GM18867 (cell line): Measurements from ENCODE around the gene TRIM13.
"Not testable (repeated sequence)": the region's sequence is repeated elsewhere in the genome, so short reads cannot be mapped to it uniquely, and the experiment has no call there.

ENCODE experiments used
- ATAC-seq: cut with Tn5 transposase; IDR thresholded peaks from one replicate; pipeline ENCODE4 v1.9.1; 2021; ENCODE audit warnings: mild to moderate bottlenecking, moderate library complexity; ENCODE audit not compliant: unreplicated experiment

Gene TRIM13, protein sequence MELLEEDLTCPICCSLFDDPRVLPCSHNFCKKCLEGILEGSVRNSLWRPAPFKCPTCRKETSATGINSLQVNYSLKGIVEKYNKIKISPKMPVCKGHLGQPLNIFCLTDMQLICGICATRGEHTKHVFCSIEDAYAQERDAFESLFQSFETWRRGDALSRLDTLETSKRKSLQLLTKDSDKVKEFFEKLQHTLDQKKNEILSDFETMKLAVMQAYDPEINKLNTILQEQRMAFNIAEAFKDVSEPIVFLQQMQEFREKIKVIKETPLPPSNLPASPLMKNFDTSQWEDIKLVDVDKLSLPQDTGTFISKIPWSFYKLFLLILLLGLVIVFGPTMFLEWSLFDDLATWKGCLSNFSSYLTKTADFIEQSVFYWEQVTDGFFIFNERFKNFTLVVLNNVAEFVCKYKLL

DNA sequence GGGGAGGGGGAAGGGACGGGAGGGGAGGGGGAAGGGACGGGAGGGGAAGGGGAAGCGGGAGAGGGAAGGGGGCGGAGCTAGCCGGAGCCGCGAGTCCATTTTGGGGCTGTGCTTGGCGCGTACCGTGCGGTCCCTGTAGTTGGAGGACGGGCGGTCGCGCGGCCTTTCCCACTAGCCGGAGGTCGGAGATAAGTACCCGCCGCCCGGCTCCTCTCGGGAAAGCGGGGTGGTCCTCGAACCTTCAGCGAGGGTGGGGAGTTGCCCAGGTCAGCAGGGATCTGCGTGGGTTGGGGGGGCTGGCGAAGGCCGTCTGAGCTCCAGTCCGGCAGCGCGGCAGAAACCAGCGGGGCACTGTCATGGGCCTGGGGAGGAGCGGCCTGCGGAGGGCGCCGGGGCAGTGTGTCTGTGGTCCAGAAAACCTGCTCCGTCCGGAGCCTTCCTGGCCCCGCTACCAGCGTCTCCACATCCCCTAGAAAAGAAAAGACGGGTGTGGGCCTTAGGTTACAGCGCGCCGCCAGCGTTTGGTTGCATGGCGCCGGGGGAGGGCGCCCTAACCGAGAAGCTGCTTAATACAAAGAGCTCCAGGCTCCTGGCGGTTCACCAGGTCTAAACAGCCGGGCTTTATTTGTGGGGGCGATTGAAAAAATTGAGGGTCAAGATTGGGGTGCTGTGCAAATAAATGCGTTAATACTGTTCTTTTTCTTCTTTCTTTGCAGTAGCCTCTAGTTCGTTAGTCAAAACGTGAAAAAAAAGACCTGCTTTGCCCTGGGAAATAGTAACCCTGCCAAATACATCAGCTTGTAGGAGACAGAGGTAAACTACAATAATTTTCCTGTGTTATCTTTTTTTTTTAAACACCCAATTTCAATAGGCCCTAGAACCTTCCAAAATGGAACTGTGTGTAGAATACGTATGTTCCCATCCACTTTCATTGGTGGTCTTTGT is at the start of gene TRIM13:
Gene TRIM13 (plus strand): TSS at position 92 of the 945 bp plus-strand sequence. CDS start 14,899 bp downstream, outside the sequence.
- ATAC-seq: peak; percentile 80

DNA sequence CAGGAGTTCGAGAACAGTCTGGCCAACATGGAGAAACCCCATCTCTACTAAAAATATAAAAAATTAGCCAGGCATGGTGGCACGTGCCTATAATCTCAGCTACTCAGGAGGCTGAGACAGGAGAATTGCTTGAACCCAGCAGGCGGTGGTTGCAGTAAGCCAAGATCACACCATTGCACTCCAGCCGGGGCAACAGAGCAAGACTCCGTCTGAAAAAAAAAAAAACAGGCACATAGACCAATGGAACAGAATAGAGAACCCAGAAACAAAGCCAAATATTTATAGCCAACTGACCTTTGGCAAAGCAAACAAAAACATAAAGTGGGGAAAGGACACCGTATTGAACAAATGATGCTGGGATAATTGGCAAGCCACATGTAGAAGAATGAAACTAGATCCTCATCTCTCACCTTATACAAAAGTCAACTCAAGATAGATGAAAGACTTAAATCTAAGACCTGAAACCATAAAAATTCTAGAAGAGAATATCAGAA is 48.0 kb upstream of the TRIM13 start:
- not testable (repeated sequence) for ATAC-seq

GRCh38 chr13:49951754-49952535 is 44.9 kb upstream of the TRIM13 start:
- ATAC-seq: no peak

- no peak for ATAC-seq
Observed at GRCh38 chr13:49953560-49953959, 43.3 kb upstream of the TRIM13 start.

DNA sequence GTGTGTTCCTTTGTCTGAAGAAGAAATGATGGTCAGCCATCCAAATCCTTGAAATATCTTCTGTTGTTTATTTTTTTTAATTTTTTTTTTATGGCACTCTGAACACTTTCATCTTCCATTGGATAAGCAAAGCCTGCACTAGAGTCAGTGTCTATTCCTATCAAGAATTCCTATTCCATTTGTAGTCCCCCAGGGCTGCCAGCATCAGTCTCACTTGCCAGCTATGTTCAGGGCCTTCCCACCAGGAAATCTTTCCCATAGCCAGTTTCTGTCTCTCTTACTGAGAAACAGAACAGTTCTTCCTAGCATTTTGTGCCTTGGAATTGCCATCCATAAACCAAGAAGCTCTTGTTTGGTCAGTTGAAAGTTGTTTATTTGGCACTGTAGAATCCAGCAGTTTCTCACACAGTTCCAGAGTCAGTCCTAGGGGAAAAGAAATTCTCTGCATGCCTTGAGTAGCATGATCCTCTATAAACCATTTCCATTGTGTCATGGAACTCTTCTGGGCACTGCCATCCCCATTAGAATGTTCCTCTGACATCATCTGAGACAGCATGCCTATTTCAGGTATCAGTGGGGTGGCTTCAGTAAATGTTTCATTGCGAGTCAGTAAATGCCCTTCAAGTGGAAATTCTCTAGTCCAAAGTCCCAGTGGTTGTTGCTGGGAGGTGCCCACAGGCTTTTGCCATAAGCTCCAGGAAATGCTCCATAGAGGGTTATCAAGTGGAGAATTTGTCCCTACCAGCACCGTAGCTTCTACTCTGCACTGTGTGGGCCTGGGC is 42.0 kb upstream of the TRIM13 start:
- no peak for ATAC-seq

DNA sequence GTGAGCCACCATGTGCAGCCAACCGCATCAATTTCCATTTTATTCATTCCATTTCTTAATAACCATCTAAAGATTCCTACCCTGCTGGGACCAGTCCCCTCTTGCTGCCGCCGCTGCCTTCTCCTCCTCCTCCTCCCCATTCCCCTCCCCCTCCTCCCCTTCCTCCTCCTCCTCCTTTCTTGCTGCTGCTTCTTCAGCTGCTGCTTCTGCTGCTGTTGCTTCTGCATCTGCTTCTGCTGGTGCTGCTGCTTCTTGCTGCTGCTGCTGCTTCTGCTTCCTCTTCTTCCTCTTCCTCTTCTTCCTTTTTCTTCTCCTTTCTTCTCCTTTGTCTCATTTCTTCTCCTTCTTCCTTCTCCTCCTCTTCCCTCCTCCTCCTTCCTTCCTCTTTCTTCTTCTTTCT is 40.7 kb upstream of the TRIM13 start:
- ATAC-seq: no peak

DNA sequence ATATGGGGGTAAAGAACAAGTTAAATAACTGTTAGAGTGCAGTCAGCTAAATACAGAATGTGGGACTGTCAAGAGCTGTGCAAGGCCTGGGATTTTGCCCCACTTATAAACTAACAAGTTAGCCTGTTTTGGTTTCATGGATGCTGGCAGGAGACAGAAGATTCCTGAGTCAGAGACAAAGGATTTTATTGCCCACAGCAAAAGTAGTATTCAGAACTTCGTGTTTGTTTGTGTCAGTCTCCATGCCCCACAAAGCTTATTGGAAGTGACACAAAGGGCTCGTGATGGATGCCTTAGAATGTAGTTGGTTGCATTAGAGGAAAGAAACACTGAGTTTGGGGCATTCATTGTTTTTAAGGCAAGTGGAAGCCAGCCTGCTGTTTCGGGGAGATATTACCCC is 38.5 kb upstream of the TRIM13 start:
- ATAC-seq: no peak

DNA sequence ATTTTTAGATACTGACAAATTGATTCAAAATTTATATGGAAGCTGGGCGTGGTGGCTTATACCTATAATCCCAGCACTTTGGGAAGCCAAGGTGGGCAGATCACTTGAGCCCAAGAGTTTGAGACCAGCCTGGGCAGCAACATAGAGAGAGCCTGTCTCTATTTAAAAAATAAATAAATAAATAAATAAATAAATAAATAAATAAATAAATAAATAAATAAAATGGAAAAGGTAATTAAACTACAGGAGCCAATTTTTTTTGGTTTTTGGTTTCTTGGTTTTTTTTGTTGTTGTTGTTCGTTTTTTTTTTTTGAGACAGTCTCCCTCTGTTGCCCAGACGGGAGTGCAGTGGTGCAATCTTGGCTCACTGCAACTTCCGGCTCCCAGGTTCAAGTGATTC is 29.4 kb upstream of the TRIM13 start:
- ATAC-seq: no peak

DNA sequence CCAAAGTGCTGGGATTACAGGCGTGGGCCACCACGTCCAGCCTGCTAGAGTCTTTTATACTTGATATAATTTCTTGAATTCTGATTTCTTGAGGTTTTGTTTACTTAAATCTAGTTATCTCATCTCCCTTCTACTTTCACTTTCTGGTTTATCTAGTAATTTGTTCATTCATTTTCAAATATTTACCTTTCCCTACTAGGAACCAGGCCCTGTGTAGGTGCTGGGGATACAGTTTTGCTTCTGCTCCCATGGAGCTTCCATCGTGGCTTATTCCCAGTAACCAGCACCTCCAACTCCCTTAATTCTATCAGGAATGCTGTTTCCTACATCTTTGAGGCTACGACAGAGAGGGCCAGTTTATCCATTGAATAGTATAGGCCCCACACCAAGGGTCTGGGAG is 24.1 kb upstream of the TRIM13 start:
- ATAC-seq: no peak

GRCh38 chr13:49975826-49976225 is 21.0 kb upstream of the TRIM13 start:
- ATAC-seq: no peak

GRCh38 chr13:49976314-49977258 is 20.3 kb upstream of the TRIM13 start:
- ATAC-seq: peak; percentile 60

DNA sequence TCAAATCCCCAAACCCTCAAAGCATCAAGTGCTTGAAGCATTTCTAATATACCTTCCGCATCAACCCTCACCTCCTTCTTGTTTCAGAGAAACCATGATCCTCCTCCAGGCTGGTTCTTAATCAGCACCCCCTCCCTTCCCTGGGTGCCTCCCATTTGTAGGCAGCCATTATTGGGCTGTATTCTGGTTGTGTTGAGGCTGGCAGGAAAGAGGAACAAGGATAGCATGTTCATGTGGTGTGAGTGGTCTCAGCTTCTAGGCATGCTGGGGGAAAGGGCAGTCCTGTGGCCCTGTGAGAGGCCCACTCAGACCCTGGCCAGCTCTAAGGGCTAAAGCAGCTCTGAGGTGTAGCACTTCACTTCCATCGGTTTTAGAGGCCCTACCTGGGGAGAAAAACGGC is 18.9 kb upstream of the TRIM13 start:
- no peak for ATAC-seq

DNA sequence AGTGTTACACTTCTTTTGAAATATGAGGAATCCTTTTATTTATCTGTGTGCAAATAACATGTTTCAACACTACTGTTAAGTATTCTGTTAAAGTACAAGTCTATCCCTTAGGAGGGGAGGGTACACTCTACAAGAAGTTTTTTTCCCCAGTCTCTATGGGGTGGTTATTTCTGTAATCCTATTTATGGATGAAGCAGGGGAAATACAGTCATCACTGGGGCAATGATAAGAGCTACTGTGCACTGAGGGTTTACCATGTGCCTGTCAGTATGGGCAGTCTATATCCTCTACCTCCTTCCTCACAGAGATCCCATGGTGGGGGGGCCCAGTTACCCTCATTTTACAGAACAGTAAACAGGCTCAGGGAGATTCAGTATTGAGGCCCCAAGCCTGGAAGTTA is 16.6 kb upstream of the TRIM13 start:
- no peak for ATAC-seq

GRCh38 chr13:49985129-49985528 is 11.7 kb upstream of the TRIM13 start:
- ATAC-seq: no peak

DNA sequence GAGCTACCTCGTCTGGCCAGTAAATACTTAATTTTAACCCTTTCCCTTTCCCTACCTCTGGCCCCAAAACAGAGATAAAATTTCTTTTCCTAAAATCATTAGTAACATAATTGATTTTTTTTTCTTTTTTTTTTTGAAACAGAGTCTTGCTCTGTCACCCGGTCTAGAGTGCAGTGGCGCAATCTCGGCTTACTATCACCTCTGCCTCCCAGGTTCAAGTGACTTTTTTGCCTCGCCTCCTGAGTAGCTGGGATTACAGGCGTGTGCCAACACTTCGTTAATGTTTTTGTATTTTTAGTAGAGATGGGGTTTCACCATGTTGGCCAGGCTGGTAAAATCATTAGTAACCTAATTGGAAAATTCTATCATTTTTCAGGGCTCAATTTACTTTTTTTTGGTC is 10.4 kb upstream of the TRIM13 start:
- no peak for ATAC-seq

DNA sequence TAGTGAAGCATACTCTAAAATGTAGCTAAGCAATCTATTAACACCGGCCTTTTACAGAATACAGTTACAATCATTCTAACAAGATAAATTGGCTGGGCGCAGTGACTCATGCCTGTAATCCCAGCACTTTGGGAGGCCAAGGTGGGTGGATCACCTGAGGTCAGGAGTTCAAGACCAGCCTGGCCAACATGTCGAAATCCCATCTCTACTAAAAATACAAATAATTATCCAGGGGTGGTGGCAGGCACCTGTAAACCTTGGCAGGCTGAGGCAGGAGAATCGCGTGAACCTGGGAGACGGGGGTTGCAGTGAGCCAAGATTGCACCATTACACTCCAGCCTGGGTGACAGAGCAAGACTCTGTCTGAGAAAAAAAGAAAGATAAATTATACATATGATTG is 6.2 kb upstream of the TRIM13 start:
- not testable (repeated sequence) for ATAC-seq

GRCh38 chr13:49993111-49993510 is 3.7 kb upstream of the TRIM13 start:
- ATAC-seq: no peak

- ATAC-seq: no peak
Observed at GRCh38 chr13:49993666-49994065, 3.2 kb upstream of the TRIM13 start.

GRCh38 chr13:49995625-49996101 is 1.2 kb upstream of the TRIM13 start:
- no peak for ATAC-seq
